ENCODE measurements around the gene BARD1. TPM values are rescaled to one million over a fixed set of nuclear protein-coding genes. Genes with fewer than 3 reads are reported as not detected.

Gene BARD1
- total and polyA plus RNA-seq, 2 experiments from 2014 or later: 6.1 to 14.5 TPM

DNA sequence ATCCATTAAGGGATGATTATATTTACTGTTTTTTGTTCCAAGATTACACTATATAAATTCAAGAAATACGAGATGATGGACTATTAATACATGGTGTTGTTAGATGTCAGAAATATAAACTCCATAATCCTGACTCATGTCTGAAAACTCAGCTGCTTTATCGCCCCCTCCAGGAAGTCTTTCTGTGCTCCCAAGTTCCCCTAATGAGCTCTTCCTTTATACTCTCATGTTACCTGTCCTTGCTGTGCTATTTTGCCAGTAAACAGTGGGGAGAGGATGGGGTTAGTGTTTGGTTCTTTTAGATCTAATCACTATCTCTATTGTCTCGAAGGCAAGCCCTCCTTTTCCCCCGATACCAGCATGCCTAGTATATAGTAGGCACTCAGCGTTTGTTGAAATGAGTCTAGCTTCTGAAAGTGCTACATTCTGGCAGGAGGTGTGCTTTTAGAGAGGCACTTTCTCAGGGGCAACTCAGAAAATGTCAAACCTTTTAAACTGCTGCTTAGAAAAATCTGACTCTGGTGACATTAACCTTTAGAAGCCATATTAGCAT, 21.4 kb upstream of the BARD1 start:
- H4K20me1 ChIP-seq (ENCODE audit: insufficient read depth, poor library complexity, severe bottlenecking): no peaks in the 10 kb centered on the region
- H3K4me2 ChIP-seq: no peak overlapping the region
- H3K9me3 ChIP-seq (ENCODE audit: low read depth): no peaks in the 10 kb centered on the region
- H3K27ac ChIP-seq: no peak overlapping the region
- TF ChIP-seq, protein P1, sequence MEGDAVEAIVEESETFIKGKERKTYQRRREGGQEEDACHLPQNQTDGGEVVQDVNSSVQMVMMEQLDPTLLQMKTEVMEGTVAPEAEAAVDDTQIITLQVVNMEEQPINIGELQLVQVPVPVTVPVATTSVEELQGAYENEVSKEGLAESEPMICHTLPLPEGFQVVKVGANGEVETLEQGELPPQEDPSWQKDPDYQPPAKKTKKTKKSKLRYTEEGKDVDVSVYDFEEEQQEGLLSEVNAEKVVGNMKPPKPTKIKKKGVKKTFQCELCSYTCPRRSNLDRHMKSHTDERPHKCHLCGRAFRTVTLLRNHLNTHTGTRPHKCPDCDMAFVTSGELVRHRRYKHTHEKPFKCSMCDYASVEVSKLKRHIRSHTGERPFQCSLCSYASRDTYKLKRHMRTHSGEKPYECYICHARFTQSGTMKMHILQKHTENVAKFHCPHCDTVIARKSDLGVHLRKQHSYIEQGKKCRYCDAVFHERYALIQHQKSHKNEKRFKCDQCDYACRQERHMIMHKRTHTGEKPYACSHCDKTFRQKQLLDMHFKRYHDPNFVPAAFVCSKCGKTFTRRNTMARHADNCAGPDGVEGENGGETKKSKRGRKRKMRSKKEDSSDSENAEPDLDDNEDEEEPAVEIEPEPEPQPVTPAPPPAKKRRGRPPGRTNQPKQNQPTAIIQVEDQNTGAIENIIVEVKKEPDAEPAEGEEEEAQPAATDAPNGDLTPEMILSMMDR (IDR thresholded peaks at IDR 0.05; ENCODE audit: poor library complexity): peak; percentile 41
- TF ChIP-seq EZH2 (IDR thresholded peaks at IDR 0.05; ENCODE audit: borderline replicate concordance): no peak
- no peak for TF ChIP-seq EZH2phosphoT487 (IDR thresholded peaks at IDR 0.05; ENCODE audit: low read depth, severe bottlenecking, unreplicated experiment)
- no peaks in the 10 kb centered on the region for H3K36me3 ChIP-seq (replicated peaks; ENCODE audit: insufficient read depth, low read depth)
- DNase-seq (ENCODE audit: low spot score): peak; percentile 28
- H3K79me2 ChIP-seq: no peaks in the 10 kb centered on the region
- H3K27me3 ChIP-seq: no peaks in the 10 kb centered on the region
- H3K4me1 ChIP-seq (ENCODE audit: insufficient read depth): no peaks in the 10 kb centered on the region
- no peak overlapping the region for H3K4me3 ChIP-seq
- 40% methylated on average over 5 of the region's 5 CpGs for WGBS (ENCODE audit: low lambda C conversion rate, missing lambda C conversion rate)
- H3K9me2 ChIP-seq (replicated peaks; ENCODE audit: insufficient read depth): no peaks in the 10 kb centered on the region
- H2AFZ ChIP-seq: no peak overlapping the region

DNA sequence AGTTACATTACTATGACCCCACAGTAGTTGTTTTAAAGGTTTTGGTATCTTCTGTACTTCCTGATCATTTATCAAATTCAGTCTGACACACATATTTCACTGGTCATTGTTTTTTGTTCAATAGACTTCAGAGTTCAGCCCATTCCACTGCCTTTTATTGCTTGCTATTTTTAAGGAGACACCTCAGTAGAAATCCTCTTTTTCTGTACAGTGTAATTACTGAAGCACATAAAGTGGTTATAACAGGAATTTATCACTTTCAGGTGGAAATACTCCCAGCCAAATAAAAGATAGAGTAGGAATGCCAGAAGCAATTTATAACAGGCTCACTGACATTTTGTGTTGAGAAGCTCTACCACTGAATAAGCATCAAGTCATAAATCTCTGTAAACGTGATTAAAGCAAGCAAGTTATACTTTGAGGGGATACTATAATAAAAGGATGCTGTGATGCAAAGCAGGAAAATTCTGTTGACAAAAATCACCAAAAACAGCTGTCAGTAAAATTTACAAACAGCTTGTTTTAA, 6.6 kb upstream of the BARD1 start:
- Histone ChIP-seq H4K20me1 (ENCODE audit: insufficient read depth, poor library complexity, severe bottlenecking) (no peaks in the 10 kb centered on the region), H3K9me2 (replicated peaks; ENCODE audit: insufficient read depth) (no peaks in the 10 kb centered on the region)
- WGBS (ENCODE audit: low lambda C conversion rate, missing lambda C conversion rate): 42% methylated on average over 1 of the region's 1 CpG

GRCh38 chr2:214810671-214811070, 1.2 kb upstream of the BARD1 start:
- H2AFZ ChIP-seq: peak overlapping the region; percentile 42
- H3K27me3 ChIP-seq: no peaks in the 10 kb centered on the region
- H3K4me1 ChIP-seq (ENCODE audit: insufficient read depth): peaks cover 9% of the 10 kb centered on the region
- peak overlapping the region; percentile 87 for H3K27ac ChIP-seq
- no peaks in the 10 kb centered on the region for H4K20me1 ChIP-seq (ENCODE audit: insufficient read depth, poor library complexity, severe bottlenecking)
- H3K36me3 ChIP-seq (replicated peaks; ENCODE audit: insufficient read depth, low read depth): no peaks in the 10 kb centered on the region
- H3K4me2 ChIP-seq: peak overlapping the region; percentile 69
- H3K9me3 ChIP-seq (ENCODE audit: low read depth): no peaks in the 10 kb centered on the region
- H3K9me2 ChIP-seq (replicated peaks; ENCODE audit: insufficient read depth): no peaks in the 10 kb centered on the region
- peak; percentile 18 for DNase-seq (ENCODE audit: low spot score)
- peaks cover 20% of the 10 kb centered on the region for H3K79me2 ChIP-seq
- whole genome bisulfite sequencing (ENCODE audit: low lambda C conversion rate, missing lambda C conversion rate): 59% methylated on average over 14 of the region's 14 CpGs
- peak overlapping the region; percentile 9 for H3K4me3 ChIP-seq
- TF ChIP-seq, protein P1 (IDR thresholded peaks at IDR 0.05; ENCODE audit: poor library complexity): no peak
- TF ChIP-seq EZH2phosphoT487 (IDR thresholded peaks at IDR 0.05; ENCODE audit: low read depth, severe bottlenecking, unreplicated experiment): no peak
- no peak for TF ChIP-seq EZH2 (IDR thresholded peaks at IDR 0.05; ENCODE audit: borderline replicate concordance)

More for the DNA sequence above, 6.6 kb upstream of the BARD1 start:
- Histone ChIP-seq H3K9me3 (ENCODE audit: low read depth) (no peaks in the 10 kb centered on the region), H3K36me3 (replicated peaks; ENCODE audit: insufficient read depth, low read depth) (no peaks in the 10 kb centered on the region), H2AFZ (no peak overlapping the region), H3K27ac (no peak overlapping the region), H3K4me2 (no peak overlapping the region), H3K4me3 (no peak overlapping the region), H3K27me3 (no peaks in the 10 kb centered on the region), H3K4me1 (ENCODE audit: insufficient read depth) (no peaks in the 10 kb centered on the region), H3K79me2 (no peaks in the 10 kb centered on the region)
- TF ChIP-seq, protein P1 (IDR thresholded peaks at IDR 0.05; ENCODE audit: poor library complexity): no peak
- no peak for TF ChIP-seq EZH2 (IDR thresholded peaks at IDR 0.05; ENCODE audit: borderline replicate concordance)
- no peak for TF ChIP-seq EZH2phosphoT487 (IDR thresholded peaks at IDR 0.05; ENCODE audit: low read depth, severe bottlenecking, unreplicated experiment)
- no peak for DNase-seq (ENCODE audit: low spot score)

Measured in hepatocyte (in vitro differentiated cells).